A549 (cell line): Measurements from ENCODE around the gene ATAT1.

Experiments
- CEBPB ChIP-seq, 2 experiments: fragments of >200 bp in 1 of 2; sonication (Bioruptor Twin) in 1 of 2; formaldehyde crosslinking in 1 of 2; IDR thresholded peaks; 2 replicates each; pipeline ENCODE4 v1.6.1; 2012 to 2016
- CTCF ChIP-seq: fragments of >200 bp; sonication (Bioruptor Twin); formaldehyde crosslinking; IDR thresholded peaks from 3 replicates; pipeline ENCODE4 v1.5.1; 2016
- EHMT2 ChIP-seq: fragments of 200-600 bp; sonication (generic); IDR thresholded peaks from 2 replicates; pipeline ENCODE4 v1.6.1; 2016; ENCODE audit warnings: antibody characterized with exemption, low read depth, mild to moderate bottlenecking, moderate library complexity
- HES2 ChIP-seq: fragments of >200 bp; sonication (Bioruptor Twin); formaldehyde crosslinking; IDR thresholded peaks from 2 replicates; pipeline ENCODE4 v1.6.1; 2016
- JUN ChIP-seq, 2 experiments: fragments of >200 bp; sonication (Bioruptor Twin); formaldehyde crosslinking; IDR thresholded peaks; 2 replicates in 1 of 2; 3 replicates in 1 of 2; pipeline ENCODE4 v1.6.1; 2016 to 2017
- JUNB ChIP-seq: fragments of >200 bp; sonication (Bioruptor Twin); formaldehyde crosslinking; IDR thresholded peaks from 2 replicates; pipeline ENCODE4 v1.6.1; 2016
- MAFK ChIP-seq: fragments of 450-650 bp; IDR thresholded peaks from 2 replicates; pipeline ENCODE4 v1.6.1; 2014; ENCODE audit not compliant: partially characterized antibody
- MAX ChIP-seq: IDR thresholded peaks from 2 replicates; pipeline ENCODE4 v1.6.1; 2012
- NR3C1 ChIP-seq: fragments of >200 bp; sonication (Bioruptor Twin); formaldehyde crosslinking; IDR thresholded peaks from 3 replicates; pipeline ENCODE4 v1.6.1; 2017
- PHF8 ChIP-seq: fragments of 200-600 bp; sonication (generic); IDR thresholded peaks from 2 replicates; pipeline ENCODE4 v1.6.1; 2016; ENCODE audit warnings: low read depth, mild to moderate bottlenecking, antibody characterized with exemption, moderate library complexity, borderline replicate concordance
- POLR2A ChIP-seq: IDR thresholded peaks from 2 replicates; pipeline ENCODE4 v1.6.1; 2012; ENCODE audit warnings: mild to moderate bottlenecking, low read length
- RAD21 ChIP-seq, 2 experiments: fragments of >200 bp in 1 of 2; sonication (Bioruptor Twin) in 1 of 2; formaldehyde crosslinking in 1 of 2; IDR thresholded peaks in 1 of 2; conservative IDR thresholded peaks in 1 of 2; 2 replicates in 1 of 2; 3 replicates in 1 of 2; pipeline ENCODE4 v1.6.1; 2012 to 2018; ENCODE audit warnings: inconsistent platforms in 1 of 2
- RCOR1 ChIP-seq: fragments of 150-350 bp; IDR thresholded peaks from 2 replicates; pipeline ENCODE4 v1.6.1; 2014; ENCODE audit warnings: antibody characterized with exemption, low read length, low read depth
- TFCP2L1 ChIP-seq: fragments of 250-450 bp; sonication (Bioruptor Pico); IDR thresholded peaks from 2 replicates; pipeline ENCODE4 v1.5.0; 2021; ENCODE audit warnings: mild to moderate bottlenecking

- TF ChIP-seq POLR2A (no peak), MAFK (no peak), PHF8 (no peak), JUN (IDR thresholded peaks at IDR 0.05) (no peak), CTCF (no peak), MAX (no peak), CEBPB (IDR thresholded peaks at IDR 0.05) (no peak), RCOR1 (no peak), HES2 (no peak), JUNB (no peak), TFCP2L1 (no peak), RAD21 (conservative IDR thresholded peaks at IDR 0.05 in 1 of 2, IDR thresholded peaks at IDR 0.05 in 1 of 2) (no peak), NR3C1 (no peak), EHMT2 (no peak)
Observed at GRCh38 chr6:30645989-30646388, 19.3 kb downstream of the ATAT1 start.
